ENCODE data around the gene CHRNA1. TPM values are rescaled to one million over a fixed set of nuclear protein-coding genes. Genes with fewer than 3 reads are reported as not detected.

The CHRNA1 gene
- total and polyA plus RNA-seq, 4 donors = not detected

DNA sequence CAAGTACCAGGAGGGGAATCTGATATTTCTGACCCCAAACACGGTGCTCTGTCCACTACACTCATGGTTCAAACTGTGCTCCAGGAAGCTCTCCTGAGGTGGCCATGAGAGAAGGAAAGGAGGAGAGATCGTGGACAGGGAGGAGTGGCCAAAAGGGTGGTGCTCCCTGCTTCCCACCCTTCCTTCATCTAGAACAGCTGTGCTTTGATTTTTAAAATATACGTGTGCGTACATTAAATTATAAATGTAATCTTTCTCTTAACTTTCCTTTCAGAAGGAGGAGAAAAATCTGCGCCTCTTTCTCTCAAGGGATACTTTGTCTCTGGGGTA is 8.2 kb upstream of the CHRNA1 start:
- no peaks in the 10 kb centered on the region for H3K36me3 ChIP-seq (ENCODE audit: control insufficient read depth in 4 of 4, insufficient read depth in 3 of 4, low read depth in 1 of 4, low read length in 3 of 4)
- no peaks in the 10 kb centered on the region for H3K9me3 ChIP-seq (ENCODE audit: control insufficient read depth in 4 of 4, low read length in 3 of 4)
- WGBS = 81% methylated on average over 5 of the region's 5 CpGs
- no peak overlapping the region for H3K9ac ChIP-seq (ENCODE audit: low read depth in 1 of 2, low read length in 2 of 2)
- H3K4me1 ChIP-seq (ENCODE audit: control insufficient read depth in 4 of 4, insufficient read depth in 4 of 4, low read length in 3 of 4) = no peaks in the 10 kb centered on the region
- H3K27ac ChIP-seq (ENCODE audit: low read depth in 1 of 2, low read length in 2 of 2) = no peak overlapping the region
- H3K27me3 ChIP-seq (ENCODE audit: control insufficient read depth in 4 of 4, insufficient read depth in 4 of 4, low read length in 3 of 4) = no peaks in the 10 kb centered on the region
- DNase-seq (ENCODE audit: low spot score) = no peak
- no peak for TF ChIP-seq TAF1 (conservative IDR thresholded peaks at IDR 0.05)
- TF ChIP-seq, protein P1, sequence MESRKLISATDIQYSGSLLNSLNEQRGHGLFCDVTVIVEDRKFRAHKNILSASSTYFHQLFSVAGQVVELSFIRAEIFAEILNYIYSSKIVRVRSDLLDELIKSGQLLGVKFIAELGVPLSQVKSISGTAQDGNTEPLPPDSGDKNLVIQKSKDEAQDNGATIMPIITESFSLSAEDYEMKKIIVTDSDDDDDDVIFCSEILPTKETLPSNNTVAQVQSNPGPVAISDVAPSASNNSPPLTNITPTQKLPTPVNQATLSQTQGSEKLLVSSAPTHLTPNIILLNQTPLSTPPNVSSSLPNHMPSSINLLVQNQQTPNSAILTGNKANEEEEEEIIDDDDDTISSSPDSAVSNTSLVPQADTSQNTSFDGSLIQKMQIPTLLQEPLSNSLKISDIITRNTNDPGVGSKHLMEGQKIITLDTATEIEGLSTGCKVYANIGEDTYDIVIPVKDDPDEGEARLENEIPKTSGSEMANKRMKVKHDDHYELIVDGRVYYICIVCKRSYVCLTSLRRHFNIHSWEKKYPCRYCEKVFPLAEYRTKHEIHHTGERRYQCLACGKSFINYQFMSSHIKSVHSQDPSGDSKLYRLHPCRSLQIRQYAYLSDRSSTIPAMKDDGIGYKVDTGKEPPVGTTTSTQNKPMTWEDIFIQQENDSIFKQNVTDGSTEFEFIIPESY (IDR thresholded peaks at IDR 0.05) = no peak
- no peak for TF ChIP-seq SP1 (IDR thresholded peaks at IDR 0.05)
- no peak for TF ChIP-seq GABPA (IDR thresholded peaks at IDR 0.05 in 1 of 2, conservative IDR thresholded peaks at IDR 0.05 in 1 of 2)
- TF ChIP-seq, protein P2, sequence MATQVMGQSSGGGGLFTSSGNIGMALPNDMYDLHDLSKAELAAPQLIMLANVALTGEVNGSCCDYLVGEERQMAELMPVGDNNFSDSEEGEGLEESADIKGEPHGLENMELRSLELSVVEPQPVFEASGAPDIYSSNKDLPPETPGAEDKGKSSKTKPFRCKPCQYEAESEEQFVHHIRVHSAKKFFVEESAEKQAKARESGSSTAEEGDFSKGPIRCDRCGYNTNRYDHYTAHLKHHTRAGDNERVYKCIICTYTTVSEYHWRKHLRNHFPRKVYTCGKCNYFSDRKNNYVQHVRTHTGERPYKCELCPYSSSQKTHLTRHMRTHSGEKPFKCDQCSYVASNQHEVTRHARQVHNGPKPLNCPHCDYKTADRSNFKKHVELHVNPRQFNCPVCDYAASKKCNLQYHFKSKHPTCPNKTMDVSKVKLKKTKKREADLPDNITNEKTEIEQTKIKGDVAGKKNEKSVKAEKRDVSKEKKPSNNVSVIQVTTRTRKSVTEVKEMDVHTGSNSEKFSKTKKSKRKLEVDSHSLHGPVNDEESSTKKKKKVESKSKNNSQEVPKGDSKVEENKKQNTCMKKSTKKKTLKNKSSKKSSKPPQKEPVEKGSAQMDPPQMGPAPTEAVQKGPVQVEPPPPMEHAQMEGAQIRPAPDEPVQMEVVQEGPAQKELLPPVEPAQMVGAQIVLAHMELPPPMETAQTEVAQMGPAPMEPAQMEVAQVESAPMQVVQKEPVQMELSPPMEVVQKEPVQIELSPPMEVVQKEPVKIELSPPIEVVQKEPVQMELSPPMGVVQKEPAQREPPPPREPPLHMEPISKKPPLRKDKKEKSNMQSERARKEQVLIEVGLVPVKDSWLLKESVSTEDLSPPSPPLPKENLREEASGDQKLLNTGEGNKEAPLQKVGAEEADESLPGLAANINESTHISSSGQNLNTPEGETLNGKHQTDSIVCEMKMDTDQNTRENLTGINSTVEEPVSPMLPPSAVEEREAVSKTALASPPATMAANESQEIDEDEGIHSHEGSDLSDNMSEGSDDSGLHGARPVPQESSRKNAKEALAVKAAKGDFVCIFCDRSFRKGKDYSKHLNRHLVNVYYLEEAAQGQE (IDR thresholded peaks at IDR 0.05) = no peak
- no peak for TF ChIP-seq HNF4G (IDR thresholded peaks at IDR 0.05)
- no peak for TF ChIP-seq HNF4A (conservative IDR thresholded peaks at IDR 0.05)
- TF ChIP-seq, protein P3, sequence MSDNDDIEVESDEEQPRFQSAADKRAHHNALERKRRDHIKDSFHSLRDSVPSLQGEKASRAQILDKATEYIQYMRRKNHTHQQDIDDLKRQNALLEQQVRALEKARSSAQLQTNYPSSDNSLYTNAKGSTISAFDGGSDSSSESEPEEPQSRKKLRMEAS (IDR thresholded peaks at IDR 0.05) = no peak
- no peak for TF ChIP-seq EGR1 (IDR thresholded peaks at IDR 0.05; ENCODE audit: low read depth in 2 of 2)
- TF ChIP-seq FOXA2 (IDR thresholded peaks at IDR 0.05) = no peak
- TF ChIP-seq, protein P4, sequence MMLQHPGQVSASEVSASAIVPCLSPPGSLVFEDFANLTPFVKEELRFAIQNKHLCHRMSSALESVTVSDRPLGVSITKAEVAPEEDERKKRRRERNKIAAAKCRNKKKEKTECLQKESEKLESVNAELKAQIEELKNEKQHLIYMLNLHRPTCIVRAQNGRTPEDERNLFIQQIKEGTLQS (IDR thresholded peaks at IDR 0.05) = no peak
- no peak overlapping the region for H3K4me3 ChIP-seq (ENCODE audit: low read depth in 1 of 3, low read length in 3 of 3)

DNA sequence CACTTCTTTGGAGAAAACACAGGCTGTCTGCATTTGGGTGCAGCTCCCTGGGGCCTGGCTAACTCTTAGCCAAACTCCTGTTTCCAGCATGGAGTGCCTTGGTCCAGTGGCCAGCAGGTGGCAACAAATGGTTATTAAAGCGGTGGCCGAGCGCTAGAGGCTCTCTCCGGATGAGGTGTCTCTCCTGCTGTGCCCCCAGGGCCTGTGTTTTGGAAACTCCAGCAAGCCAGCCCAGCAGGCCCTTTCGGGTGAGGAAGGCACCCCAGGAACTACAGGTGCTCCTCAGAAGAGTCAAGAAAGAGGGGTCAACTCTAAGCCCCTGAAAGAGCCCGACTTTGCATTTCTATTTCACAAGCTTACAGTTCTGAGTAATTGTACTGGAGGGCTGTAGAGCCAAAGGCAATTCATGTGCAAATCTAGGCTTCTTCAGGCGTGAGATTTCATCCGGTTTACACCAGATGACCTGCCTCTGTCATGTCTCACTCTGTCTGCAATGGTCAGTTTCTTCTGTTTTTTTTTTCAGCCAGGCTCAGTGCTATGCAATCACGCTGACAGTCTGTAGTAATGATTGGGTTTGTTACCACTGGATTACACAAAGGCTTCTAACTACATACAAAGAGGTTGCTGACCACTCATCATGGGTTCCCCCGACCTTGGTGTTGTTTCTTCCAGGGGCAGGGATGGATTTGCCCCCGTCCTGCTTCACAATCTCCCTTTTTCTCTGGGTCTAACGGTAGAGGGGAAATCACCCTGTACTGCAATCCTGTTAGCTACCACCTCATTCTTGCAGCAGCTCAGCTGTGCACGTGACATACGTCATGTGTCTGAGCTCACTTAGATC is 7.6 kb upstream of the CHRNA1 start:
- 44% methylated on average over 14 of the region's 14 CpGs for WGBS
- TF ChIP-seq FOXA1 (IDR thresholded peaks at IDR 0.05) (no peak), RAD21 (IDR thresholded peaks at IDR 0.05) (peak; percentile 91 to 92)
- TF ChIP-seq, protein P5, sequence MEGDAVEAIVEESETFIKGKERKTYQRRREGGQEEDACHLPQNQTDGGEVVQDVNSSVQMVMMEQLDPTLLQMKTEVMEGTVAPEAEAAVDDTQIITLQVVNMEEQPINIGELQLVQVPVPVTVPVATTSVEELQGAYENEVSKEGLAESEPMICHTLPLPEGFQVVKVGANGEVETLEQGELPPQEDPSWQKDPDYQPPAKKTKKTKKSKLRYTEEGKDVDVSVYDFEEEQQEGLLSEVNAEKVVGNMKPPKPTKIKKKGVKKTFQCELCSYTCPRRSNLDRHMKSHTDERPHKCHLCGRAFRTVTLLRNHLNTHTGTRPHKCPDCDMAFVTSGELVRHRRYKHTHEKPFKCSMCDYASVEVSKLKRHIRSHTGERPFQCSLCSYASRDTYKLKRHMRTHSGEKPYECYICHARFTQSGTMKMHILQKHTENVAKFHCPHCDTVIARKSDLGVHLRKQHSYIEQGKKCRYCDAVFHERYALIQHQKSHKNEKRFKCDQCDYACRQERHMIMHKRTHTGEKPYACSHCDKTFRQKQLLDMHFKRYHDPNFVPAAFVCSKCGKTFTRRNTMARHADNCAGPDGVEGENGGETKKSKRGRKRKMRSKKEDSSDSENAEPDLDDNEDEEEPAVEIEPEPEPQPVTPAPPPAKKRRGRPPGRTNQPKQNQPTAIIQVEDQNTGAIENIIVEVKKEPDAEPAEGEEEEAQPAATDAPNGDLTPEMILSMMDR (IDR thresholded peaks at IDR 0.05; ENCODE audit: low read depth, low read length, missing input control) = peak; percentile 82
- Histone ChIP-seq H3K9ac (ENCODE audit: low read depth in 1 of 2, low read length in 2 of 2) (no peak overlapping the region), H3K4me1 (ENCODE audit: control insufficient read depth in 4 of 4, insufficient read depth in 4 of 4, low read length in 3 of 4) (no peaks in the 10 kb centered on the region), H3K4me3 (ENCODE audit: low read depth in 1 of 3, low read length in 3 of 3) (no peak overlapping the region), H3K36me3 (ENCODE audit: control insufficient read depth in 4 of 4, insufficient read depth in 3 of 4, low read depth in 1 of 4, low read length in 3 of 4) (no peaks in the 10 kb centered on the region), H3K9me3 (ENCODE audit: control insufficient read depth in 4 of 4, low read length in 3 of 4) (no peaks in the 10 kb centered on the region), H3K27me3 (ENCODE audit: control insufficient read depth in 4 of 4, insufficient read depth in 4 of 4, low read length in 3 of 4) (no peaks in the 10 kb centered on the region), H3K27ac (ENCODE audit: low read depth in 1 of 2, low read length in 2 of 2) (no peak overlapping the region)
- peak; percentile 71 for DNase-seq (ENCODE audit: low spot score)
